Measurements from ENCODE around the gene EIF4E. TPM values are rescaled to one million over a fixed set of nuclear protein-coding genes. Genes with fewer than 3 reads are reported as not detected.
"Not testable (repeated sequence)": the region's sequence is repeated elsewhere in the genome, so short reads cannot be mapped to it uniquely, and the experiment has no call there.

Gene EIF4E
- total RNA-seq, 2 donors from 2014 or later = 99.4 to 123 TPM

DNA sequence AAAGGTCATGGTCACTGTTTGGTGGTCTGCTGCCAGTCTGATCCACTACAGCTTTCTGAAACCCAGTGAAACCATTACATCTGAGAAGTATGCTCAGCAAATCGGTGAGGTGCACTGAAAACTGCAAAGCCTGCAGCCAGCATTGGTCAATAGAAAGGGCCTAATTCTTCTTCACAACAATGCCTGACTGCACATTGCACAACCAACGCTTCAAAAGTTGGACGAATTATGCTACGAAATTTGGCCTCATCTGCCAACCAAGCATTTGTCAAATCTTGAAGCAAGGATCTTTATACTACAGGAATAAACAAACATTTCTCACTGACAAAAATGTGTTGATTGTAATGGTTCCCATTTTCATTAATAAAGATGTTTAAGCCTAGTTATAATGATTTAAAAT is 90.4 kb downstream of the EIF4E start:
- no peak for TF ChIP-seq CTCF (IDR thresholded peaks at IDR 0.05)
- intact Hi-C loops (cut with DNase I) = loop anchor here (10.0 kb wide), 1 partner anchor 374 kb away; no protein-coding TSS in a partner anchor
- no peak for DNase-seq
- H3K4me1 ChIP-seq = no peaks in the 10 kb centered on the region
- no peak overlapping the region for H3K4me3 ChIP-seq
- no peak overlapping the region for H3K27ac ChIP-seq
- no peaks in the 10 kb centered on the region for H3K36me3 ChIP-seq
- H3K27me3 ChIP-seq = no peaks in the 10 kb centered on the region
- no peak overlapping the region for H3K9ac ChIP-seq (ENCODE audit: low read depth in 2 of 2, low read length in 2 of 2)
- H3K9me3 ChIP-seq = no peaks in the 10 kb centered on the region

DNA sequence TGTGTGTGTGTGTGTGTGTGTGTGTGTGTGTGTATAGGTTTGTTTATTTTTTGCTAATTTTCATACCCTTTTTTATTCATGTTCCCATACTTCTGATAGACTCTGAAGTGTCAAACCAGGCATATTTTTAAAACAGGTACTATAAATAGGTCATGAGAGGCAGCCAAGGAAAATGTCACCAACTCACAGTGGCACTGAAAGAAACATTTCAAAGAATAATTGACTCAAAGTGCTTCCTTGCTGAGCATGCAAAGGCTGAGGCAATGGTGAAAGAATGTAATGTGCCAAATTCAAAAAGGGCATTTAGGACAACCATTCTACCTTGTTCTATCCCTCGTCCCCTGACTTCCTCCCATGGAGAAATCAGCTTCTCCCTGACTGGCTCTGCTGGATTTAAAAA is 95.5 kb downstream of the EIF4E start:
- no peaks in the 10 kb centered on the region for H3K9me3 ChIP-seq
- intact Hi-C loops (cut with DNase I) = loop anchor here (10.0 kb wide), 1 partner anchor 369 kb away; no protein-coding TSS in a partner anchor
- no peaks in the 10 kb centered on the region for H3K27me3 ChIP-seq
- H3K9ac ChIP-seq (ENCODE audit: low read depth in 2 of 2, low read length in 2 of 2) = no peak overlapping the region
- no peak for DNase-seq
- no peak overlapping the region for H3K4me3 ChIP-seq
- TF ChIP-seq CTCF (IDR thresholded peaks at IDR 0.05) = no peak
- no peaks in the 10 kb centered on the region for H3K4me1 ChIP-seq
- H3K36me3 ChIP-seq = no peaks in the 10 kb centered on the region
- H3K27ac ChIP-seq = no peak overlapping the region

DNA sequence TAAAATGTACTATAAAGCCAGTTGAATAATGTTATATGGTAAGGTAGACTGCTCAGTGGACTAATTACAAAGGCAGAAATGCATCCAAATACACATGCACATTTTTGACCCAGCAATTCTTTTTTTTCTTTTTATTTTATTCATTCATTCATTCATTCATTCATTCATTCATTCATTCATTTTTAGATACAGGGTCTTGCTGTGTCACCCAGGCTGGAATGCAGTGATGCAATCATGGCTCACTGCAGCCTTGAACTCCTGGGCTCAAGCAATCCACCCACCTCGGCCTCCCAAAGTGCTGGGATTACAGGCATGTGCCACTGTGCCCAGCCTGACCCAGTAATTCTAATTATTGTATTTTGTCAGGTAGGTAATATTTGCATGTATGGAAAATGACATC is 97.9 kb downstream of the EIF4E start:
- not testable (repeated sequence) for H3K36me3 ChIP-seq; H3K27me3 ChIP-seq; DNase-seq; H3K4me3 ChIP-seq; H3K9me3 ChIP-seq; H3K27ac ChIP-seq; H3K4me1 ChIP-seq; H3K9ac ChIP-seq (ENCODE audit: low read depth in 2 of 2, low read length in 2 of 2)
- intact Hi-C loops (cut with DNase I) = loop anchor here (10.0 kb wide), 1 partner anchor 366 kb away; no protein-coding TSS in a partner anchor

Other genes with a start within 250 kb of the EIF4E start
- gene METAP1, start 66.6 kb upstream of the EIF4E start, total RNA-seq = 10 to 100 TPM; 66.2 to 69.3 TPM
- 100 to 1,000 TPM; 165 to 240 TPM for gene ADH5, start 159.7 kb upstream of the EIF4E start, total RNA-seq
- 1 to 10 TPM in 1 of 2 donors, under 1 TPM in 1; 0.82 to 1.5 TPM for gene ADH4, start 215.2 kb upstream of the EIF4E start, total RNA-seq